ENCODE results near the gene TNNT3.

DNA sequence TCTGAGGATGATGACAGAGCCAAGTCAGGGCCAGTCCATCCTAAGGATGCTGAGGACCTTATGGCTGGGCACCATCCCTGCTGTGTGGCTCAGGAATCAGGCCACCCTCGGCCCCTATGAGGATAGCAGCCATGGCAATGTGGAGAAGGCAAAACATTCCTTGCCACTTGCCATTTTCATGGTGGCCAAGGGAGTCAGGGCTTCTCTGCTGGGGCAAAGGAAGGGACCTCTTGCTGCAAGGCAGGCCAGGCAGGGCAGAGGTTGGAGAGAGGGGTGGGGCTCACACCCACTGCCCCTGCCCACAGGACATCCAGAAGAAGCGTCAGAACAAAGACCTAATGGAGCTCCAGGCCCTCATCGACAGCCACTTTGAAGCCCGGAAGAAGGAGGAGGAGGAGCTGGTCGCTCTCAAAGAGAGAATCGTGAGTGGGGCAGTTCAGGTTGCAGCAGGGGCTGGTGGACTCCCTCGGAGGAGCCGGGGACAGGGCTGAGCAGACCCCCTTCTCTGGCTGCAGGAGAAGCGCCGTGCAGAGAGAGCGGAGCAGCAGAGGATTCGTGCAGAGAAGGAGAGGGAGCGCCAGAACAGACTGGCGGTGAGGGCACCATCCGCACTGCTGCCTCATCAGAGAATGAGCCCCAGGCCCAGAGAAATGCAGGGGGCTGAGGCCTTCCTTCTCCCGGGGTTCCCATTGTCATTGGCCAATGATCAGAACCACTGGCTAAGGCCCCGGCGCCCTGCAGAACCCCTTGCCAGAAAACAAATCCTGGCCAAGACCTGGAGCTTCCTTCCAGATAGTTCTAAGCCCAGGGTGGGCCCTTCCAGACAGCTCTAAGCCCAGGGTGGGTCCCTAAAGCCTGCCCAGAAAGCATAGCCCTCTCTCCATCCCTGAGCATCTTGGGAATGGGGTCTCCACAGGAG, 14.2 kb downstream of the TNNT3 start:
- TF ChIP-seq ZNF274 (IDR thresholded peaks at IDR 0.05; ENCODE audit: low read depth, low read length) (no peak), YY1 (IDR thresholded peaks at IDR 0.05; ENCODE audit: insufficient read depth, insufficient read length) (no peak)
